Measurements from ENCODE around the gene BRD9.
"Not testable (repeated sequence)": the region's sequence is repeated elsewhere in the genome, so short reads cannot be mapped to it uniquely, and the experiment has no call there.

The BRD9 gene

DNA sequence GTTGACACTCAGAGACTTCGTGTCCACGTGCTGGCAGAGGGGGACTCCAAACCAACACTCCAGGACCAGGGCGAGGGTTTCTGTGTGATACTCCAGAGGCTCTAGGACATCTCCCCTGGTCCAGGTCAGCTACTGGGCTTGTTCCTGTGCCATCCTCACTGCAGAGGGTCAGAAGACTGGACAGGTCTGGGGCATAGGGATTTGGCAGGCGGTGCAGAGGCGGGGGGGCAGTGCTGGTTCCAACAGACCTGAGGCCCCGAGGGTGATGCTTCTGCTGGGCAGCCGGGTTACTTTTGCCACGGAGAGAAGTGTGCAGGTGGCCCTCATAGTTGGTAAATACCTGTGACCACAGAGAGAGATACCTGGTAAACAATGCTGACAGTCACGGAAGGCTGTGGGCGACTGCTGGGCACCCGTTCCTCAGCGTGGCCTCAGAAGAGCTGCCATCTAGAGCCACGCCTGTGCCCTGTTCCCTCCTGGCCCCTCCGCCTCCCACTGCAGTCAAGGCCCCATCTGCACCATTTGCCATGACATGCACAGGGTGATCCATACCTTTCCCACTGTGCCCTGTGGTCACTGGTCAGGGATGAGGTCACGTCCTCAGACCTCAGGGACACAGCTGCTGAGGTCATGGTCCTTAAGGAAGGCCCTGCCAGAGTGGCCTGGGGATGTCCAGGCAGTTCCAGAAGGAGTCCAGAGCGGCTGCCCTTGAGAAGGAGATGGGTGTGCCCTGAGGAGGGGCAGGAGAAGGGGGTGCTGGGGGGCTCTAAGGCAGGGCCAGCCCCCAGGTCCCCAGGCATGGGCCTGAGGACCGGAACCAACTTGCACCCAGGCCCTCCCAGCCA lies 30.1 kb upstream of the BRD9 start:
- DNase-seq = no peak

DNA sequence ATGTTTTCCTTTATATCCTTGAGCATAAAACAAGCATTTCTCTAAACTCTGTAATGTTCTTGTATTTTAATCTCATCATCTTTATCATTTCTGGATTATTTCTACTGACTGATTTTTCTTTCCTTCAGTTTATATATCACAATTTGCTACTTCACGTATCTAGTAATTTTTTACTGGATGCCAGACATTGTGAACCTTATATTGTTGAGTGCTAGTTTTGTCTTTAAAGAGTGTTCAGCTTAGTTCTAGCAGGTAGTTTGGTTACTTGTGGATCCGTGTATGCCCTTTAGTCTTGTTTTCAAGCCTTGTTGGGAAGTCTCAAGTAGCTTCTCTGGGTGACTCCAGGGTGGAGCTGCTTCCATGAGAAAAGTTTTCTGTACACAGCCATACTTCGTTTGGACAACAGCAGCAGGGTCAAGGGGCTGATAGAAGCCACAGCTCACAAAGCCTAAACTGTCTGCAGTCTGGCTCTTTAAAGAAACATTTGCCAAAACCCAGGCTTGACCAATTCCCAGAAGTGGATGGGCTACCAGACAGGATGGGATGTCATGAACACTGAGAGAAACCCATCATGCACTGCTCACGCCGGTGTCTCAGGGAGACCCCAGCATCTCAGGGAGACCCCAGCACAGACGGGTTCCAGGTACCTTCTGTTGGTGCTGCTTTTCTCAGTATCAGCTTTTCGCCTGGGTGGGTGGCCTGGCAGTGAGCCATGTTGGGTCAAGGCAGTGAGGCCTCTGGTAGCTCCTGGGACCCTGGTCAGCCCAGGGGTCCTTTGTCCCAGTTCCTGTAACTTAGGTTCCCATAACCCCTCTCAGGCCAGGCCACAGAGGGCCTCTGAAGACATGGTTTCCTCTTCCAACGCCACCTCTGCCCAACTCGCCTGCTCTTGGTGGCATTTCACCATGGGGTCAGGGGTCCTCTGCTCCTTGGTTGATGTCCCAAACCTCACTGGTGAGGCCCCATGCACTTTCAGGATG lies 29.1 kb upstream of the BRD9 start:
- DNase-seq = no peak

DNA sequence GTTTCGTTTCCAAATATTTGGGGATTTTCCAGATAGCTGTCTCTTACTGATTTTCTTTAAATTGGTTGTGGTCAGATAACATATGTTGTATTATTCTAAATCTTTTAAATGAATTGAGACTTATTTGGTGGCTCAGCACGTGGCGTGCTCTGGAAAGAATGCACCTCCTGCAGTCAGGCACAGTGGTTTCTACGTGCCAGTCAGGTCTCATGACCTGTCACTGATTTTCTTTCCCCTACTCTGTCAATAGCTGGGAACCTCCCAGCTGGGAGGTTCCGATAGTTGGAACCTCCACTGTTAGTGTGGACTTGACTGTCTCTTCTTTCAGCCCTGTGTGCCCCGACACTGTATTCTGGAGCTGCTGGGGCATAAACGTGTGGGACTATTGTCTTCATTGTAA lies 27.7 kb upstream of the BRD9 start:
- DNase-seq = no peak

DNA sequence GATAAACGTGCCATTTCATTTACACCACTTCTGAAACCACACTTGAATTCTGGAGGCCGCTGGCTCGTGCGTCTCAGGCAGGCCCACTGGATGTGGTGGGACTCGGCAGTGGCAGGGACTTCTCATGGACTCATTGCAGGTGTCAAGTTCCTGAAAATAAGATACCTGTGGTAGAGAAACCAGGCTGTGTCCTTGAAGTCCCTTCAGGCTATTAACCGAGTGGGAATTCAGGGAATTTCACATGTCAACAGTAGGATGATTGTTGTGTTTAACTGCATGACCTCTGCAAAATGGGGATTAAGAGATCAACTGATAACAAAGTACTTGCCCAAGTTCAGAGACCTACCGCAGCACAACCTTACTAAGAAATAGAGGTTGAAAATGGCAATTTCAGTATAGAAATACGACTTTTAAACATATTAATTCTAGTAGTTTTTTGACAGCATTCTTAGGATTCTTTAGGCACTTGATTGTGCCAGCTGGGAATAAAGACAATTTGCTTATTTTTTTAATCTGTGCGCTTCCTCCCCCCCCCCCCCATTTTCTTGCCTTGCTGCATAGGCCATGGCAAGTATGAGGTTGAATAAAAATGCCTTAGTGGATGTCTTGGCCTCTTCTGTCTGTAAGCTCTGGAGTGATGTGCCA lies 26.9 kb upstream of the BRD9 start:
- no peak for DNase-seq

DNA sequence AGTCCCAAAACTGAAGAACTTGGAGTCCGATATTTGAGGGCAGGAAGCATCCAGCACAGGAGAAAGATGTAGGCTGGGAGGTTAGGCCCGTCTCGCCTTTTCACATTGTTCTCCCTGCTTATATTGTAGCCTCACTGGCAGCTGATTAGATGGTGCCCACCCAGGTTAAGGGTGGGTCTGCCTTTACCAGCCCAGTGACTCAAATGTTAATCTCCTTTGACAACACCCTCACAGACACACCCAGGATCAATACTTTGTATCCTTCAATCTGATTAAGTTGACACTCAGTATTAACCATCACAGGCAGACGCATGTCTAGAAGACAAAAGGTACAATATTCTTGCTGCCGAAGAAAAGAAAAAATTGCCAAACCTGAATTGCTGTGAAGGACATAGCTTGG lies 26.1 kb upstream of the BRD9 start:
- not testable (repeated sequence) for DNase-seq

DNA sequence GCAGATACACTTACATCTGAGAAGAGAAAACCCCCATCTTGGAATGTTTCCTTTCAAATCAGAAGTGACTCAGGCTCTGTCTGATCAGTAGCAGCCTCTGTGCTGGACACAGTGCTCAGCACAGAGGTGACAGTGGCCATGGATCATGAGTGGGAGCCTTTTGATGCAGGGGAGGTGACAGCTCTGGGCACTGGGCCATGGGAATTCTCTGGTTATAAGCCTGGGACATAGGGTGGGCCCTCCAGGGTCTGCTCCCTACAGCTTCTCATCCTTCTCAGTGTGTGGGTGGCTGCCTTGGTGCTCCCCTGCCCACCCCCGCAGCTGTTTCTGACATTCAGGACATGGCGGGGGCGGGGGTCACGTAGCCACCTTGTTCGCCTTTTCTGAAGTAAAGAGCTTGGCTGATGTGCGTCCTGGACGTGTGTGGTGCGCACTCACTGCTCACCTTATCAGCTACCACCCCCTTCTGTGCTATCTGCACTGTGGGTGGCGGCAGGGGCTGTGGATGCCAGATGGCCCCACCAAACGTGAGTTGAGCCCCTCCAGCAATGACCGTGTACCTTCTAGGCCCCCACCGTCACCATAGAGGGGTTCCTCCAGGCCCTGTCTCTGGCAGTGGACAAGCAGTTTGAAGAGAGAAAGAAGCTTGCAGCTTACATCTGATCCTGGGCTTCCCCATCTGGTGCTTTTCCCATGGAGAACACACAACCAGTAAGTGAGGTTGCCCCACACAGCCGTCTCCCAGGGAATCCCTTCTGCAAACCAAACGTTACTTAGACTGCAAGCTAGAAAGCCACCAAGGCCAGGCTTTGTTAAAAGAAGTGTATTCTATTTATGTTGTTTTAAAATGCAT lies 24.1 kb upstream of the BRD9 start:
- DNase-seq = no peak

DNA sequence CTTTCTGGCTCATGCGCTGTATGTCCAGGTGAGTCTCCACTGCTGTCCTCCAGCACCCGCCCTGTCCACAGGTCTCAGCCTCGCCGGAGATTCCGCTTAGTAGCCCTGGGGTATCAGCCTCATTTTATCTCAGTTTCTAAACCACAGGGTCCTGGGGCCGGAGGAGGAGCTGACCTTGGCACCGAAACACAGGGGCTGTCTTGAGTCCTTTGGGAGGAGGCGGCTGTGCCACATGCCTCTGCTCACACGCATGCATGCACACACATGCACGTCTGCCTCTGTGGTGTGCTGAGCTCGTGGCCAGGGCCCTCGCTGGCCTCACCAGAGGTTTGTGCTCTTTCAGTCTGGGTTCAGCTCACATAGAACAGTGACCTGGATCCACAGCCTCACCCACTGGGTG lies 23.3 kb upstream of the BRD9 start:
- DNase-seq = no peak

DNA sequence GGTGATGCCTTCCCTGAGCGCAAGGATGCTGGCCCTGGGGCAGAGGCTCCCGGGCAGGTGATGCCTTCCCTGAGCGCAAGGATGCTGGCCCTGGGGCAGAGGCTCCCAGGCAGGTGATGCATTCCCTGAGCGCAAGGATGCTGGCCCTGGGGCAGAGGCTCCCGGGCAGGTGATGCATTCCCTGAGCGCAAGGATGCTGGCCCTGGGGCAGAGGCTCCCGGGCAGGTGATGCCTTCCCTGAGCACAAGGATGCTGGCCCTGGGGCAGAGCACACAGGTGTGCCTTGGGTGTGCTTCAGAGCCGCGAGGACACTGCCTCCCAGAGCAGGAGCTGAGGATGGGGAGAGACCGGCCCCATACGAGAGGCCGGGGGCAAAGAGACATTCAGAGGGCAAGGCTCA lies 22.7 kb upstream of the BRD9 start:
- not testable (repeated sequence) for DNase-seq

DNA sequence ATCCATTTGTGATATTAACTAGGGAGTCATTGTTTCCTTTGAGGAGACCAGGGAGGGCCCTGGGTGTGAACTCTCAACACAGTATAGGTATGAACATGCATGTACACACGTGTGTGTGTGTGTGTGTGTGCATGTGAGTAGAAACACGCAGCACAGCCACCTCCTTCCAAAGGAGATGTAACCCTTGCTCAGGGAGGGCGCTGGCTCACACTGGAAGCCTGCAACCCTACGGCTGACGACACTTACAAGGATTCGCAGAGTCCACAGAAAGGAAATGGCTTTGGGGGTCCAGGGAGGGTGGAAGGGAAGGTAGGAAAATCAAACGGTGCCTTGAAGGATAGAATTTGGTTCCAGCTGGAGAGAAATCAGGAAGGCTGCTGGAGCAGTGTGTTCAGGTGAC lies 22.0 kb upstream of the BRD9 start:
- DNase-seq = no peak

DNA sequence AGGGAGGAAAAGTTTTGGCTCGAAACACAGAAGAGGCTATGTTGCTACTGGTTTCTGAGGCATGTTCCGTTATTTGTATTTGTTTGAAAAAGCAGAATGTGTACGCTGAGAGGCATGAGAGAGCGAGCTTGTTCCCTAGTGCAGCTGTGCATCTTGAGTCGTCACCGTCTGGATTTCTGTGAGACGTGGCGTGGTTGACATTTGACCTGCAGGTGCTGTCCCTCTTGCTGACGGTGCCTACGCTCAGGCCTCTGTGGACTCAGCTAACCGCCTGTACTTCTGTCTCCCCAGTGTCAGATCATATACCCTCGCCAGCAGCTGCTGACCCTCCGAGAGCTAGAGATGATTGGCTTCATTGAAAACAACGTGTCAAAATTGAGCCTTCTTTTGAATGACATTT lies 21.6 kb upstream of the BRD9 start:
- no peak for DNase-seq

DNA sequence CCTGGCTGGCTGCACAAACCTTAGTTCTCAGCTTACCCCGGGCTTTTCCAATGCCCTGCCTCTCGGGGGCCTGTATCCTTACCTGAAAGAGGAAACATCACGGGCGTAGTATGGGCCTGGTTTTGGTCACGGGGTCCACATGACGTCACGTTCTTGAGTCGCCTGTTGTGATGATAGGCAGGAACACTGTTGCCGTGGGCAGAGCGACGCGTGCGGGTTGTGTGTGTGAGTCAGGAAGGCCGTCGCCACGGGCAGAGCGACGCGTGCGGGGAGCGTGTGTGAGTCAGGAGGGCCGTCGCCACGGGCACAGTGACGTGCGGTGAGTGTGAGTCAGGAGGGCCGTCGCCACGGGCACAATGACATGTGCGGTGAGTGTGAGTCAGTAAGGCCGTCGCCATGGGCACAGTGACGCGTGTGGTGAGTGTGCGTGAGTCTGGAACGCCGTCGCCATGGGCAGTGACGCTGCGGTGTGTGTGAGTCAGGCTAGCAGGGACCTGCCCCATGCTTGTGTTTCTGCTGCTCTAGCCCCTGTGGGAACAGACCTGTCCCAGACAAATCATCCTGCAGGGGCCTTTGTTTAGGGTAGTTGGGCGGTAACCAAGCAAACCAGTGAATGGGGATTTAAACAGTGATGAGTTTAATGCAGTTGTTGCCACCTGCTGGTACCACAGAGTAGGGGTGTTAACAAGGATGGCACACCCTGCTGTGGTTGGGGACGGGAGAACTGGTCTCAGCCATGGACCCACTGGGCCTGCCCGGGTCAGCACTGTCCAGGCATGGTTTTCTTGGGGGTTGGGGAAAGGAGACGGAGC lies 19.9 kb upstream of the BRD9 start:
- DNase-seq = no peak

DNA sequence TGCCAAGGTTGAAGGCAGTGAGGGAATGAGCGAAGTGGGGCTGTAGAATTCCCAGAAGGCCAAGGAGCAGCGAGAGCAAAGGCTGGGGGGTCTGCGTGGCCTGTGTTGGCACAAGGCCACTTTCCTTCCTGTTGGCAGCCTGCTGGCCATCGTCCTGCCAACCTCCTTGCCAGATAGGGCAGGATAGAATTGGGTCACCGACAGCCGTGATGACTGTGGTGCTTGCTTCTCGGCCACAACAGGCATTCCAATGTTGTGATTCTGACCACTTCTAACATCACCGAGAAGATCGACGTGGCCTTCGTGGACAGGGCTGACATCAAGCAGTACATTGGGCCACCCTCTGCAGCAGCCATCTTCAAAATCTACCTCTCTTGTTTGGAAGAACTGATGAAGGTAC lies 19.0 kb upstream of the BRD9 start:
- DNase-seq = no peak

DNA sequence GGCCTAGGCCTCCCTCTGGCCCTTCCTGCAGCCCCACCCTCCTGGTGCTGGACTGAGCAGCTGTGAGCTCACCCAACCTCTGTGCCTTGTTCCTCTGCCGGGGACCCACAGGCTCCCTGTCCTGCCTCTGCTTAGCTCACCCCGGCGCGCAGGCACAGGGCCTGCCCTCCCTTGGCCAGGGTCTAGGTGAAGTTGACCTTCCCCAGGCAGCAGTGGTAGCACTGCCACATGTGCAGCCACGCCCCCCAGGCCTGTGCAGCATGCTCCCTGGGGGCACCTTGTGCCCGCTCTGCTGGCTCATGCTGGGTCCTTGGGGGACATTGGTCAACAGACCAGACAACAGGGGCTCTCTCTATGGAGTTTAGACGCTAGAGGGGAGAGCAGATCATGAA lies 18.2 kb upstream of the BRD9 start:
- DNase-seq = no peak

DNA sequence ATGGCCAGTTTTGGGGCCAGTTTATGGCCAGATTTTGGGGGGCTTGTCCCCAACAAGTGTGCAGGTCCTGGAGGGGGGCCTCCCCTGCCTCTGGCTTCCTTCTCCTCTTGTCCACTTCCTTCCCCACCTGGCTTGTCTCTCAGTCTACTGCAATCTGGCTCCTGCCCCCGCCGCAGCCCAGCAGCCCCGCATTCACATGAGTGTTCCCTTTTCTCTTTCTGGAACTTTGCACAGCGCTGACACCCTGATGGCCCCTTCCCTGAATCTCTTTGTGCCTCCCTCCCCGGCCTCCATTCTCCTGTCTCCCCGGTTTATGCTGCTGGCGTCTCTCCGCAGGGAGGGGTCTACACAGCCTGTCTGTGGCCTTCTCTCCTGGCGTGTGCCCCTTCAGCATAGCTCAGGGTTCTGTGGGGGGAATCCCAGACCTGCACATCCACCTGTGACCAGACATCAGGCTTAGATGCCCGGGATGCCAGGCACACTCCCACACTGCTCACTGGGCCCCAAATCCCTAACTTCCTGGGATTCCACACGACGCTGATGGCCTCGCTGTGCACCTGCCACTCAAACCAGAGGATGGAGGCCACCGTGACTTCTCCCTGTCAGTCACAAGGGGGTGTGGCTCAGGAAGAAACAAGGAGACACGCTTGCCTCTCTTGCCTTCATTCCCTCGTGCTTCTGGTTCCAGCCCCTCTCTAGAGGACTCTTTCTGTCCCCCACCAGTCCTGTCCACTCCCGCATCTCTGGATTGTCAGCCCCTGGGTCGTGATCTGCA lies 17.6 kb upstream of the BRD9 start:
- DNase-seq = no peak

DNA sequence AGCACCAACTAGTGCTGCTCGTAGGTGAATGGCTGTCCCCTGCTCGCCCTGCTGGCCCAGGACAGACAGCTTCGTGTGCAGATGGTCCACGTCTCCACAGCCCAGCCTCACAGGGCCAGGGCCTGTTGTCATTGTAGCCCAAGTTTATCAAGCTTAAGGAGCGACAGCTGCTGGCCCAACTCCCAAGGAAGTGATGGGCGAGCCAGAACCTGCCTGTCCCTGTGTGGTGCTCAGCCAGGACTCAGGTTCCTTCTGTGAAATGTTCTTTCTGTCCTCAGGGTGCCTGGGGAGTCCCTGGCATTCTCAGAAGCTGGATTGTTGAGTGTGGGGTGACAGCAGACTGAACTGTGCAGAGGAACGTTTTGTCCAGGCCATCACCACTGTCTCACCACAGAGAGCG lies 16.5 kb upstream of the BRD9 start:
- no peak for DNase-seq

DNA sequence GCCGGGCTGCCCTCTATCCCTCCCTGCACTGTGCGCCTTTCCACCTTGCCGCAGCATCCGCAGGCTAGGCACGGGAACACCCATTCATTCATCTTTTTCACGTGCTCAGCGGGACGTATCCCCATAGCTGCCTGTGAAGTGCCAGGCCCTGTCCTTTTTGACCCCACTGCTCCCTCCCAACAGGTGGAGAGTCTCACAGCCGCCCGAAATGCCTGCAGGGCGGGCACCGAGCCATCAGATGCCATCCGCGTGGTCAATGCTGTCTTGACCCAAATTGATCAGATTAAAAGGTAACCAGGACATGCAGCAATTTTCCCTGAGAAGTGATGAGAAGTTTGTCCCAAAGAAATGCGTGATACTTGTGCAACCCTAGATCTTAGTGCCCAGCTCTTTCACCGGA lies 15.6 kb upstream of the BRD9 start:
- DNase-seq = no peak

DNA sequence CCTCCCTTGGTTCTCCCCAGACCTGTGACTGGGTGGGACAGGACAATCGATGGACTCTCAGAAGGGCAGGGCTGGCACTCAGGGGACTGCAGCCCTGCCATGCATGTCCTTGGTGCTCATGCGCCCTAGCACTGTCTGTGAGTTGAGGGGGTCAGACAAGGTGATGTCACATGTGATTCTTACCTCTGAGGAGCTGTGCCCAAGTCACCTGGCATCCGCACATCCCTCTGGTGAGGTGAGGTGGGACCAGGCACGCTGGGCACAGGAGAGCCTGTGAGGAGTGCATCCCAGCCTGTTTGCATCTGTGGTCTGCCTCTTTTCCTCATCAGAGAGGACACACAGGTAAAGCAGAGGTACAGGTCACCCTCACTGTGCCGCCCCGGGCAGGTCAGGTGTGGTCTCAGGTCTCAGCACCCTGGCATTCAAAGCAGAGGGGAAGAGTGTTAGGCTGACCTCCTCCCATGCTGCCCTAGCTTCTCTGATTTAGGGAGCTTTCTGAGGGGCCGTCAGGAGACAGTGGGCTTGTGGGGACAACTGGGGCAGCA lies 14.8 kb upstream of the BRD9 start:
- no peak for DNase-seq

DNA sequence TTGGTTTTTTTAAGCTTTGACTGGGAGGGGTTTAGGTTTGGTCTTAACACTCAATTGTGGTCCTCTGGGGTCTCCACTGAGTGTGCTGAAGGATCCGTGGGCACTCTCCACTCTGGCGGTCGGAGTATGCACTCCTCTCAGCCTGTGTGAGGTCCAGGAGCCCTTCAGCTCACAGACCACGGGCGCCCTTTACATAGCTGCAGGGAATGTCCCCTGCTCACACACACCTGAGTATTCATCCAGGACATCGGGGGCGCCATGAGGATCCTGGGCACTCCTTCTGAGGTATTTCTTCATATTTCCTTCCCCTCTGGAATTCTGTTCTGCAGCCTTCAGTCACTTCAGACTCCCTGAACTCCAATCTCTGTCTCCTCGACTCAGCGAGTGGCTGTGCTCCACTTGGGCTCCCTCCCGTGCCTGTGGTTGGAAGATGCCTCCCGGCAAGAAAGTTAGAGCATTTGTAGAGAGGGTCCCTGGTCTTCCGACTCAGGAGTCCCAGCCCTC lies 12.6 kb upstream of the BRD9 start:
- no peak for DNase-seq

DNA sequence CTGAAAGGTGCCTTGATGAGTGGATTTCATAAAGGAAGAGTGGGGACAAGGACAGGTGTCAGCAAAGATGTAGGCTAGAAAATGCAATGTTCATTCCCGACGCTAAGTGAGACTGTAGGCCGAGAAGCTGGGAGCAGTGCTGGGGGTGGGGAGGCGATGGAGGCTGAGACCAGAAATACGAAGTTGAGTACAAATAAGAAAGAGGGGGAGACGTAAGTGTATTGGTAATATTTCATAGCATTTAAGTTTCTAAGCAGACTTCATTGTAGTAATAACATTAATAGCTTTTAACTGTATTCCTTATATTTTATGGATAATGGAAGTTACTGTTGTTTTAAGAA lies 11.1 kb upstream of the BRD9 start:
- DNase-seq = no peak

DNA sequence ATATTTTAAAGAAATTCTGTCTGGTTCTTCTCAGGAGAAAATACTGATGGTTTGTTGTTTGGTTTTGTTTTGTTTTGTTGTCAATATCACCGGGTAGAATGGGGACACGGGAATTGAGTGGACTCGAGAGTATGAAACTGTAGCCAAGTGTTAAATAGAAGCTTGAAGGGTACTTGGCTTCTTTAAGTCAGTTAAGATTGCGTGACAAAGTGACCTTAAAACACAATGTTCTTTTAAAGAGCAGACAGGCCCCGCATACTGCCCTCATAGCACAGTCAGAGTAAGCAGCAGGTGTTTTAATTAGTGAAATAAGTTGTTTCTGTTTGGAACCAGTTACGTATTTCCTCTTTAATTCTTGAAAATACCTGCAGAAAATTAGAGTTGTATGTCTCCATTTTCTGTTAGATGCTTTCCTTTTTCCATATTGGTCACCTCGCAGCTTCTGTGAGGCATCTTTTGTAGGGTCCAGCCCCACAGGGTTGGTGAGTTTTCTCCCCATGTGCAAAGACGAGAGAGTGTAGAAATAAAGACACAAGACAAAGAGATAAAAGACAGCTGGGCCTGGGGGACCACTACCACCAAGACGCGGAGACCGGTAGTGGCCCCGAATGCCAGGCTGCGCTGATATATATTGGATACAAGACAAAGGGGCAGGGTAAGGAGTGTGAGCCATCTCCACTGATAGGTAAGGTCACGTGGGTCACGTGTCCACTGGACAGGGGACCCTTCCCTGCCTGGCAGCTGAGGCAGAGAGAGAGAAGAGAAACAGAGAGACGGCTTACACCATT lies 9.7 kb upstream of the BRD9 start:
- no peak for DNase-seq

Measured in NCI-H187 (cell line).